Measurements from ENCODE around the gene CHRNB4.

The CHRNB4 gene

GRCh38 chr15:78619022-78619950 lies 21.7 kb downstream of the CHRNB4 start:
- no peak for DNase-seq (ENCODE audit: low read depth in 1 of 2, low spot score in 1 of 2)
- Histone ChIP-seq H3K4me3 (replicated peaks; ENCODE audit: insufficient read depth, low read length) (no peak overlapping the region), H3K27ac (replicated peaks) (no peak overlapping the region), H3K27me3 (ENCODE audit: insufficient read depth, poor library complexity, severe bottlenecking) (peaks cover 34% of the 10 kb centered on the region)
- no peak for TF ChIP-seq REST (IDR thresholded peaks at IDR 0.05; ENCODE audit: insufficient replicate concordance, low read depth)
- TF ChIP-seq CTCF (IDR thresholded peaks at IDR 0.05; ENCODE audit: insufficient read depth, low read length): no peak
- TF ChIP-seq GABPA (IDR thresholded peaks at IDR 0.05; ENCODE audit: low read depth): no peak
- no peak for TF ChIP-seq POLR2AphosphoS5 (IDR thresholded peaks at IDR 0.05; ENCODE audit: low read depth)
- TF ChIP-seq SPI1 (IDR thresholded peaks at IDR 0.05; ENCODE audit: borderline replicate concordance, low read depth): no peak

- peak; percentile 35 to 80 for DNase-seq (ENCODE audit: low read depth in 1 of 2, low spot score in 1 of 2)
- H3K27me3 ChIP-seq (ENCODE audit: insufficient read depth, poor library complexity, severe bottlenecking): peaks cover 34% of the 10 kb centered on the region
- H3K4me3 ChIP-seq (replicated peaks; ENCODE audit: insufficient read depth, low read length): no peak overlapping the region
- TF ChIP-seq SPI1 (IDR thresholded peaks at IDR 0.05; ENCODE audit: borderline replicate concordance, low read depth) (no peak), POLR2AphosphoS5 (IDR thresholded peaks at IDR 0.05; ENCODE audit: low read depth) (no peak), GABPA (IDR thresholded peaks at IDR 0.05; ENCODE audit: low read depth) (no peak), CTCF (IDR thresholded peaks at IDR 0.05; ENCODE audit: insufficient read depth, low read length) (peak; percentile 47), REST (IDR thresholded peaks at IDR 0.05; ENCODE audit: insufficient replicate concordance, low read depth) (no peak)
- no peak overlapping the region for H3K27ac ChIP-seq (replicated peaks)
Observed at GRCh38 chr15:78618490-78618934, 22.5 kb downstream of the CHRNB4 start.

GRCh38 chr15:78618064-78618463 lies 22.9 kb downstream of the CHRNB4 start:
- peaks cover 34% of the 10 kb centered on the region for H3K27me3 ChIP-seq (ENCODE audit: insufficient read depth, poor library complexity, severe bottlenecking)
- TF ChIP-seq CTCF (IDR thresholded peaks at IDR 0.05; ENCODE audit: insufficient read depth, low read length): no peak
- no peak for TF ChIP-seq POLR2AphosphoS5 (IDR thresholded peaks at IDR 0.05; ENCODE audit: low read depth)
- TF ChIP-seq REST (IDR thresholded peaks at IDR 0.05; ENCODE audit: insufficient replicate concordance, low read depth): no peak
- no peak for TF ChIP-seq GABPA (IDR thresholded peaks at IDR 0.05; ENCODE audit: low read depth)
- TF ChIP-seq SPI1 (IDR thresholded peaks at IDR 0.05; ENCODE audit: borderline replicate concordance, low read depth): no peak
- no peak for DNase-seq (ENCODE audit: low read depth in 1 of 2, low spot score in 1 of 2)
- no peak overlapping the region for H3K4me3 ChIP-seq (replicated peaks; ENCODE audit: insufficient read depth, low read length)
- no peak overlapping the region for H3K27ac ChIP-seq (replicated peaks)
